Caco-2 (cell line): Measurements from ENCODE around the gene SHROOM4. TPM values are rescaled to one million over a fixed set of nuclear protein-coding genes. Genes with fewer than 3 reads are reported as not detected.

ENCODE experiments used
- BruUV-seq: library from RNA; stranded (reverse); fragments of 400-500 nt; replicated peaks from 2 replicates; lab custom pipeline; 2021; lab: Mats Ljungman, UMichigan
- CTCF ChIA-PET: fragments of 300-600 bp; sonication (Branson Sonifier 250); formaldehyde crosslinking; loops from one replicate; lab custom pipeline; 2022; ENCODE audit warnings: antibody characterized with exemption; lab: Charles Lee
- POLR2A ChIA-PET: fragments of 300-600 bp; sonication (Branson Sonifier 250); formaldehyde crosslinking; loops from one replicate; lab custom pipeline; 2022; ENCODE audit warnings: antibody characterized with exemption; lab: Charles Lee
- DNase-seq, 2 experiments: peaks; one replicate each; pipeline versions ENCODE4 v3.0.0 to v3.0.0-alpha.2; 2020 to 2022
- H3K27me3 ChIP-seq: replicated peaks from 2 replicates; pipeline ENCODE4 v1.6.0; 2011; ENCODE audit warnings: low read length; ENCODE audit not compliant: control insufficient read depth, insufficient read depth
- H3K36me3 ChIP-seq: 2 replicates; pipeline ENCODE4 v1.5.1; 2011; ENCODE audit warnings: low read length; ENCODE audit not compliant: control insufficient read depth, insufficient read depth
- H3K4me1 ChIP-seq: fragments of 250-450 bp; sonication (Bioruptor Pico); 2 replicates; pipeline ENCODE4 v1.5.1; 2020; ENCODE audit warnings: mild to moderate bottlenecking
- H3K4me3 ChIP-seq: 2 replicates; pipeline ENCODE4 v1.5.1; 2011; ENCODE audit warnings: low read depth, mild to moderate bottlenecking, control low read depth, low read length
- H3K9me3 ChIP-seq: fragments of 250-450 bp; sonication (Bioruptor Pico); 2 replicates; pipeline ENCODE4 v1.5.1; 2020; ENCODE audit warnings: mild to moderate bottlenecking, moderate library complexity
- H3K27ac Mint-ChIP-seq: one replicate; pipeline ENCODE4 v1.8.0; 2022; ENCODE audit warnings: mixed read lengths; ENCODE audit not compliant: unreplicated experiment
- H3K27me3 Mint-ChIP-seq: one replicate; pipeline ENCODE4 v1.8.0; 2022; ENCODE audit warnings: mixed read lengths; ENCODE audit not compliant: insufficient read depth, unreplicated experiment
- H3K36me3 Mint-ChIP-seq: one replicate; pipeline ENCODE4 v1.8.0; 2022; ENCODE audit warnings: mild to moderate bottlenecking, mixed read lengths; ENCODE audit not compliant: insufficient read depth, unreplicated experiment
- H3K4me1 Mint-ChIP-seq: one replicate; pipeline ENCODE4 v1.8.0; 2022; ENCODE audit warnings: low read depth, mixed read lengths; ENCODE audit not compliant: unreplicated experiment
- H3K4me3 Mint-ChIP-seq: one replicate; pipeline ENCODE4 v1.8.0; 2022; ENCODE audit warnings: mild to moderate bottlenecking, moderate library complexity, mixed read lengths; ENCODE audit not compliant: unreplicated experiment
- H3K9me3 Mint-ChIP-seq: one replicate; pipeline ENCODE4 v1.8.0; 2022; ENCODE audit warnings: mixed read lengths; ENCODE audit not compliant: unreplicated experiment
- CTCF ChIP-seq, 2 experiments: fragments of 200-600 bp in 1 of 2; IDR thresholded peaks; 1 replicate in 1 of 2; 2 replicates in 1 of 2; pipeline versions ENCODE4 v1.5.1 to v1.8.0; 2011 to 2022; ENCODE audit warnings: antibody characterized with exemption in 1 of 2, control low read depth in 1 of 2, inconsistent platforms in 1 of 2, low read depth in 1 of 2, low read length in 1 of 2, mild to moderate bottlenecking in 1 of 2, moderate library complexity in 1 of 2; ENCODE audit not compliant: insufficient read depth in 1 of 2, severe bottlenecking in 1 of 2, unreplicated experiment in 1 of 2
- intact Hi-C: fragments of 100-400 bp; cut with micrococcal nuclease; formaldehyde crosslinking; loops from one replicate; pipeline ENCODE4 v1.10.0; 2022; ENCODE audit not compliant: unreplicated experiment
- total RNA-seq: library from RNA; stranded (reverse); gene quantifications from 2 replicates; pipeline ENCODE4 v1.2.3, GENCODE V29; 2022

The SHROOM4 gene
- total RNA-seq, 1 experiment from 2014 or later: 0.09 TPM

GRCh38 chrX:50815120-50815519 is 1.1 kb upstream of the SHROOM4 start:
- H3K27ac Mint-ChIP-seq: no peak overlapping the region

GRCh38 chrX:50814701-50815100 is 707 bp upstream of the SHROOM4 start:
- no peak for TF ChIP-seq CTCF (IDR thresholded peaks at IDR 0.05; ENCODE audit: insufficient read depth in 1 of 2, low read depth in 1 of 2, low read length in 1 of 2, severe bottlenecking in 1 of 2, unreplicated experiment in 1 of 2)
- Histone ChIP-seq H3K4me1 (no peaks in the 10 kb centered on the region), H3K4me3 (no peak overlapping the region), H3K36me3 (no peaks in the 10 kb centered on the region), H3K9me3 (no peaks in the 10 kb centered on the region), H3K27me3 (no peaks in the 10 kb centered on the region)
- BruUV-seq: no TSS peak
- Mint-ChIP-seq H3K36me3 (no peaks in the 10 kb centered on the region), H3K27me3 (no peaks in the 10 kb centered on the region), H3K9me3 (no peaks in the 10 kb centered on the region), H3K4me1 (no peaks in the 10 kb centered on the region), H3K27ac (no peak overlapping the region), H3K4me3 (no peak overlapping the region)
- ChIA-PET CTCF (no interaction called here), POLR2A (no interaction called here)
- intact Hi-C loops: no loop called here
- DNase-seq: no peak

More at GRCh38 chrX:50815120-50815519, 1.1 kb upstream of the SHROOM4 start:
- intact Hi-C loops: no loop called here
- H3K27me3 Mint-ChIP-seq: no peaks in the 10 kb centered on the region
- Histone ChIP-seq H3K36me3 (no peaks in the 10 kb centered on the region), H3K9me3 (no peaks in the 10 kb centered on the region), H3K4me1 (no peaks in the 10 kb centered on the region), H3K27me3 (no peaks in the 10 kb centered on the region), H3K4me3 (no peak overlapping the region)
- H3K9me3 Mint-ChIP-seq: no peaks in the 10 kb centered on the region
- no peaks in the 10 kb centered on the region for H3K4me1 Mint-ChIP-seq
- H3K36me3 Mint-ChIP-seq: no peaks in the 10 kb centered on the region
- ChIA-PET POLR2A (no interaction called here), CTCF (no interaction called here)
- H3K4me3 Mint-ChIP-seq: no peak overlapping the region
- no peak for DNase-seq
- no TSS peak for BruUV-seq
- TF ChIP-seq CTCF (IDR thresholded peaks at IDR 0.05; ENCODE audit: insufficient read depth in 1 of 2, low read depth in 1 of 2, low read length in 1 of 2, severe bottlenecking in 1 of 2, unreplicated experiment in 1 of 2): no peak

GRCh38 chrX:50812995-50813842 is 775 bp downstream of the SHROOM4 start:
- Histone ChIP-seq H3K36me3 (no peaks in the 10 kb centered on the region), H3K9me3 (no peaks in the 10 kb centered on the region), H3K27me3 (no peaks in the 10 kb centered on the region), H3K4me3 (peak overlapping the region; percentile 42), H3K4me1 (no peaks in the 10 kb centered on the region)
- Mint-ChIP-seq H3K4me1 (no peaks in the 10 kb centered on the region), H3K27ac (no peak overlapping the region), H3K4me3 (peak overlapping the region; percentile 68), H3K9me3 (no peaks in the 10 kb centered on the region), H3K36me3 (no peaks in the 10 kb centered on the region), H3K27me3 (no peaks in the 10 kb centered on the region)
- ChIA-PET CTCF (no interaction called here), POLR2A (no interaction called here)
- intact Hi-C loops: no loop called here
- peak; percentile 35 to 53 for DNase-seq
- TF ChIP-seq CTCF (IDR thresholded peaks at IDR 0.05; ENCODE audit: insufficient read depth in 1 of 2, low read depth in 1 of 2, low read length in 1 of 2, severe bottlenecking in 1 of 2, unreplicated experiment in 1 of 2): no peak
- BruUV-seq: no TSS peak
